Measurements from ENCODE around the gene RGL3. TPM values are rescaled to one million over a fixed set of nuclear protein-coding genes. Genes with fewer than 3 reads are reported as not detected.

RGL3 gene
- total and polyA plus RNA-seq, 10 of the 15 experiments (the other 5 are each of a cell fraction or from before 2014, with no cell fraction given) = not detected

GRCh38 chr19:11365557-11366117 is 53.5 kb downstream of the RGL3 start:
- DNase-seq (ENCODE audit: low read depth, low spot score) (no peak), ATAC-seq (no peak), FAIRE-seq (no peak)
- Histone ChIP-seq H3K9ac (ENCODE audit: control insufficient read depth, insufficient read depth, low read length) (no peak overlapping the region), H3K79me2 (ENCODE audit: control insufficient read depth, insufficient read depth, low read length) (no peaks in the 10 kb centered on the region), H3K4me2 (ENCODE audit: control insufficient read depth, insufficient read depth) (no peak overlapping the region), H3K36me3 (ENCODE audit: control insufficient read depth in 2 of 2, insufficient read depth in 2 of 2, low read length in 1 of 2) (no peaks in the 10 kb centered on the region), H3K4me1 (ENCODE audit: control insufficient read depth, insufficient read depth, low read length) (no peaks in the 10 kb centered on the region), H3K27ac (ENCODE audit: control insufficient read depth, insufficient read depth) (no peak overlapping the region), H3K4me3 (no peak overlapping the region), H4K20me1 (ENCODE audit: control insufficient read depth, insufficient read depth) (no peaks in the 10 kb centered on the region), H3K9me3 (replicated peaks; ENCODE audit: control insufficient read depth, insufficient read depth, low read length) (no peaks in the 10 kb centered on the region), H3K27me3 (replicated peaks in 1 of 2; ENCODE audit: control insufficient read depth in 2 of 2, insufficient read depth in 2 of 2, low read length in 1 of 2) (no peaks in the 10 kb centered on the region), H2AFZ (ENCODE audit: control insufficient read depth, low read depth, low read length) (no peak overlapping the region)
- ChIA-PET CTCF (no interaction called here), RAD21 (ENCODE audit: unreplicated experiment) (no interaction called here), POLR2A (no interaction called here), SMC1A (ENCODE audit: uncharacterized antibody, unreplicated experiment) (no interaction called here)
- no peak for TF ChIP-seq NR2F1 (conservative IDR thresholded peaks at IDR 0.05)
- no peak for TF ChIP-seq EGR1 (IDR thresholded peaks at IDR 0.05; ENCODE audit: borderline replicate concordance in 1 of 2, low read depth in 2 of 2, low read length in 2 of 2)
- TF ChIP-seq ASH2L (IDR thresholded peaks at IDR 0.05; ENCODE audit: borderline replicate concordance, low read depth) = no peak
- no peak for TF ChIP-seq ZZZ3 (IDR thresholded peaks at IDR 0.05; ENCODE audit: control insufficient read depth, insufficient read length, low read depth)
- no peak for TF ChIP-seq ATF7 (IDR thresholded peaks at IDR 0.05; ENCODE audit: low read depth)
- TF ChIP-seq IKZF2 (IDR thresholded peaks at IDR 0.05) = no peak
- TF ChIP-seq HDGF (IDR thresholded peaks at IDR 0.05) = no peak
- TF ChIP-seq SKIL (IDR thresholded peaks at IDR 0.05; ENCODE audit: low read depth, poor library complexity, severe bottlenecking) = no peak
- TF ChIP-seq PML (IDR thresholded peaks at IDR 0.05; ENCODE audit: low read length) = no peak
- no peak for TF ChIP-seq CUX1 (IDR thresholded peaks at IDR 0.05; ENCODE audit: insufficient replicate concordance, low read depth, low read length)
- no peak for TF ChIP-seq MYB (IDR thresholded peaks at IDR 0.05; ENCODE audit: borderline replicate concordance, low read depth, low read length)
- TF ChIP-seq ESRRA (IDR thresholded peaks at IDR 0.05; ENCODE audit: low read length) = no peak
- TF ChIP-seq SMC3 (IDR thresholded peaks at IDR 0.05; ENCODE audit: borderline replicate concordance, low read length) = no peak
- in situ Hi-C loops (cut with MboI) = no loop called here
- BruUV-seq (replicated peaks) = no TSS peak
- WGBS (ENCODE audit: insufficient coverage, insufficient replicate concordance, low lambda C conversion rate, missing lambda C conversion rate) = 80% methylated on average over 7 of the region's 7 CpGs
- intact Hi-C loops (cut with micrococcal nuclease; ENCODE audit: unreplicated experiment) = no loop called here

Data from GM12878 (cell line).